Stimulated activated CD8-positive, alpha-beta memory T cell treated with anti-CD3 and anti-CD28 coated beads, Interleukin-15, amount 100 ng/mL, for 24 hours (primary cell): ENCODE data around the gene TBC1D22A.

Experiments
- DNase-seq: peaks from one replicate; pipeline ENCODE4 v3.0.0-alpha.2; 2020; ENCODE audit warnings: low read depth

The TBC1D22A gene

DNA sequence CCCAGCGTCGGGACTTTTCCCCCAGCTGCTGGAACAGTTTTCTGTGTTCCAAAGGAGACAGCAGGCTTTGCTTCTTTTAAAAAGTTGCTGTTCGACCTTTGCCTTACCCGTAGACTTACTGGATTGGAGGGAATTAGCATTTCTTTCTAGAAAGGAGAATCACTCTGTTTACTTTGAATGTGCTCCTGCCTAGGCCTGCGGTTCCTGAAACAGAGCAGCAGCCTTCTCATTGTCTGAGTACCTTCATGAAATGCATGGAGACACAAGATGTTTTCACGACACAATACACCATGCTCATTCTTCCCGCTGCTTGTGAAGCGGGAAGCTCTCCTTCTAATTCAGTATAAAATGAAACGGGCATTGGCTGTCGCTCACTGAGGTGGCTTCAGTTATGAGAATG, 196.2 kb downstream of the TBC1D22A start:
- DNase-seq = no peak

DNA sequence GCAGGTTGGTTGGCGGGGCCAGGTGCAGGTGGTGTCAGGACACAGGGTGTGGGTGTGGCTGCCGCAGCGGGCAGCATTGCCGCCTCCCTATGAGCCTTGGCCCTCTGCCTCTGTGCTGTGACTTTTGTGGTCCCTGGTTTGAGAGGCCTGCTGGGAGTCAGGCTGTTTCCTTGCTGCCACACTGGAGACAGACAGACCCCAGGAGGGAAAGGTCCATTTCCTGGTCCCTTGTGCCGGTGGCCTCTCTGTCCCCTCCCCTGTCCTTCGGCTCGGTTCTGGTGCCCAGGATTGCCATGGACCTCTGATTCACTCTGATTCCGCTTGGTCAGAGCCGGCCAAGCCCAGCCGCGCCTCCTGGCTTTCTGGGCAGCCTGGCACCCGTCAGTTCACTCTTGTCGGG, 196.9 kb downstream of the TBC1D22A start:
- no peak for DNase-seq

DNA sequence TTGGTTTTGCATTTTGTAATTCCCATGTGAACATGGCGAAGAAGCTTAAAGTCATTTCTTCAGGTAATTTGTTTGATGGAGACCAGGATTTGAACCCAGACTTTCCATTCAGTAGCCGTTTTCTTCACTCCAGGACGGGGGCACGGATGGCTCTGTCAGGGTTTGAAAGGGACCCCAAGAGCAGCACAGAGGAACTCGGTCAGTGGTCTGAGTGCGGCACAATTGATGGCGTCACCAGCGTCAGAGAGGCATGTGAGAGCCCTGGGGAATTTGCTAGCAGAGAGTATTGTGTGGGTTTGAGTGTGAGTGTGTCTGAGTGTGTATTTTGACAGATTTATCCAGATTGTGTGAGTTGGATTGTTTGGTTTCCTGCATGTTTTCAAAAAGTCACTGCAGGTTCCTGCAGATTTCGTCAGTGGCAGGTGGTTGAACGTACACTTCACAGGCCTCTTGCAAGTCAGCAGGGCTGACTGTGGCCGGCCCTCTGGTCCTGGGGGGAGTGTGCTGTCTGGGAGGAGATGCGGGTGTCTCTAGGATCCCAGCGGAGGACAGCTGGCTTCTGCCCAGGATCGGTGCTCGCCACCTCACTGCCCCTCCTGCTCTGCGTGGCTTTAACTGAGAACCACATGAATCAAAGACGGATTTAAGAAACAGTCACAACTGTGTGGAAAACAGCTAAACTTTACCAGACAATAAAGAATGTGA, 199.3 kb downstream of the TBC1D22A start:
- no peak for DNase-seq

DNA sequence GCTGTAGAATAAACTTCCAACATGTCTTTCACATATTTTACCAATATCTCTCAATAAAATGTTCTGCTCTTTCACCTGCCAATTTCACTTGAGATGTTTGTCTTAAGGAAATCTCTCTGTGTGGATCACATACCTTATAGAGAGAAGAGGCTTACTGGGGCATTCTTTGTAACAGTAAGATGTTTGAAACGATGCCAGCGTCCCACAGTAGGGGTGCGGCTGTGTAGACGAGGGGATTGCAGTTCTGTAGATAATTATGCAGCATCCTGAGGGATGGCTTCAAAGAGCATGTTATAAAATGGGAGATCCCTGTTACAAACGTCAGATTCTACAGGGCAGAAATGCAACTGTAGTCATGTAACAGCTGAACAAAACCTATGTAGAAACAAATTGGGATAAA, 200.0 kb downstream of the TBC1D22A start:
- DNase-seq = no peak

DNA sequence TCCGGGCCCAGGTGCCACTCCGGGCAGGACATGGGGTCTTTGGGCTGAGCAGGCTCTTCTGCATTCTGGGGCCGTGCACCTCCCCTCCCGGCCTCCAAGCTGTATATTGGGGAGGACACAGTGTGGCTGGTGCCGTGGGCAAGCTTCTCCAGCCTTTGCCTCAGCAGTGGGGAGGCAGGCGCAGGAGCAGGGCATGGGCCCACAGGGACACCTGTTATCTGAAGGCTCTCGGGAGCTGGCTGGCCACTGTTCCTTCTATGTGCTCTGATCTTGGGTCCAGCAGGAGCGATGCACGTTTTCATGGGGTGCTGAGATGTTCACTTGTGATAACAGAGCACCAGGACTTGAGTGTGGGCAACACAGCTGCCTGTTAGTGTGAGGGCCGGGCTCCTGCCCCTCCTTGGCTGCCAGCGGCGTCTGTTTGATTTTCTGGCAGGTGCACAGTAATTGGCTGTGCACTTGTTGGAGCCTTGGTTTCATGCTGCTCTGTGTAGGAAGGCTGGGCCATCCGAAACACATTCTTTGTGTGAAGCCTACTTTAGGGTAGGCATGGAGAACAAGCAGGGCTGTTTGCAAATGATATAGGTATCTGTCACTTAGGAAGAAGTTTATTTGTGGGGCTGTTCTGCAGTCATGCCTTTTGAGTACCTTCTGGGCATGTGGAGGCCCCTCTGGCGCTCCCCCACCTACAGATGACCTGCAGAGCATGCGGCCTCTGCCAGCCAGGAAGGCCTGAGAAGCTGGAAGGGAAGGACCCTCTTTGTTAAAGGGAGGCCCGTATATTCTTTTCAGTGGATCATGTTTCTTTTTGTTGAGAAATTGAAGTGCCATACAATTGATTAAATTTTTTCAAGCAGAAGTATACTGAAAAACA, 201.5 kb downstream of the TBC1D22A start:
- DNase-seq = no peak

DNA sequence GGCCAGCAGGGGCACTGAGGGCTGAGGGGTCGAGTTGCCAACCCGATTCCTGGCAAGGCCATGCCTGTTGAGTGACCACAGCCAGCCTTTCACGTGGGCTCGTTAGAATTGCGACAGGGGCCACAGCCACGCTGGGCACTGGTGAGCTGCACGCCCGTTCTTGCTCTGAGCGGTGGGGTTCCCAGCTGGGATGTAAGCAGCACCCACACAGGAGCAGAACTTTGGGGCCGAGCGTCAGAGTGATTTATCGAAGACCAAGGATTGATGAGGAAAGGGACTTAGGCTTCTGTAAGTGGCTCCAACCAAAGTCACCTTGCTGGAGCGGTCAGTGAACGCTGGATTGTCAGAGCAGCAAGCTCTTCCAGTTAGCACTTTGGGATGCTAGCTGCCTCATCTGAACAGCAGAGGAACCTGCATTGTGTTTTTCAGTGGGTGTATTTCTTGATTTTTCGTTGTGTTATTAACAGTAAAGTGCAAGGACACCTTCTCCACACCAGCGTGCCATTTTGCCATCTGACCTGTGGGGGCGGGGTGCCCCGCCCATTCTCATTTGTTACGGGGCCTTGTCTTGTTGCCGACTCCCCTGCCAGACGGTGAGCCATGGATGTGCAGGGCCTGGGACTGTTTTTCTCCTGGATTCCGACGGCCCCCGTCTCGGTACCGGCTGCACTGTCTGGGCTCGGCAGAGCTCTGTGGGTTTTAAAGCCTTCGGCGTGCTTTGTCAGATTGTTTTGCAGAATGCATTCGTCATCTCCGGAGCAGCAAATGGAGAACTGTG, 202.5 kb downstream of the TBC1D22A start:
- DNase-seq = no peak

DNA sequence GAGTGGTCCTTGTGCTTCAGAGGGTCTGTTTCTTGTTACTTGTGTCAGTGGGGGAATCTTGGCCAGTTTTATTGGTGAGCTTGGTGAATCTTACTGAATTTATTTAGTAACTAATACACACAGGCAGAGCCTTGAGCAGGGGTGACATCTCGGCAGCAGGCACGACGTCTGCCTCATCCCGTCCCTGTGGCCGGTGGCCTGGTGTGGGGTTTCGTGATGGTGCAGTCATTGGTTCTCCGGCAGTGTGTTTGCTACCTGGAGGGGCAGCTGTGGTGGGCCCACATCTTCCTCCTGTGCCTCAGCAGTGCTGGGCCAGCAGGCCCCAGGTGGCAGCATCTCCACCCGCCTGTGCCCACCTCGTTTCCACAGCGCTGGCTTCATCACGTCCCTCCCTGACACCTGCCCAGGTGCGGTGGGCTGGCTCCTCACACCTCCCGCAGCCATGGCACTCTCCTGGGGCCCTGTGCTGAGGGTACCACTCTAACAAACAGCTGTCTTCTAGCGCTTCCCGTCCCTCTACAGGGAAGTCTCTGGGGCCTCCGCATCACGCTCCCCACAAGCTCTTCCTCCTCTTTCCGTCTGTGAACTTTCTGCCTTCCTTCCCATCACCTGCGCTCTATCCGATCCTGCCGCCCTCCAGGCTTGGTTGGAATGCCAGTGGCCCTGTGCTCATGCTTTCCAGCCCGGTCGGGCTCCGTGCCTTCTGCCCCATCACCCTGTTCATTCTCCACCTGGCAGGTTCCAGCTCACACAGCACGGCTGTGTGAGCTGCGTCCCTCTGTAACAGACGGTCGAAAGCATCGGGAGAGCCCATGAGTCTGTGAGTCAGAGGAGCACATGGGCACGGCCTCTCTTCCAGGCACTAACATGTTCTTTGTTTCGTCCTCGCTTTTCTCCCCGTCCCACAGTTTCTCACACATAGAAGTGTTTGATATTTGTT, 203.4 kb downstream of the TBC1D22A start:
- no peak for DNase-seq

DNA sequence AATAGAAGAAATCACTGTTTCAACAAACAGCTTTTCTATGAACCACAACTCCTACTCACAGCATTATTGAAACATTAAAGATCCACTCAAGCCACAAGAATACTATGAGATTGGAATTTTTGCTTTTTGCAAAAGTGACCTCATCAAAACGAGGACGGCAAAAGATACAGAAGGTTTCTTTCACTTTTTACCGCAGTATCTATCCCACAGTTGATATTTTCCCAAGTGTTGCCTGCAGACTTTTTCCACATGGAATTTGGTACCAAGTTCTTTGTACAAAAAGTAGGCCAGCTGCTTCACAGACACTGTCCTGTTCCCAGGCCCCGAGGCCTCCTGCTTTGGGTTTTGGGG, 204.0 kb downstream of the TBC1D22A start:
- no peak for DNase-seq

DNA sequence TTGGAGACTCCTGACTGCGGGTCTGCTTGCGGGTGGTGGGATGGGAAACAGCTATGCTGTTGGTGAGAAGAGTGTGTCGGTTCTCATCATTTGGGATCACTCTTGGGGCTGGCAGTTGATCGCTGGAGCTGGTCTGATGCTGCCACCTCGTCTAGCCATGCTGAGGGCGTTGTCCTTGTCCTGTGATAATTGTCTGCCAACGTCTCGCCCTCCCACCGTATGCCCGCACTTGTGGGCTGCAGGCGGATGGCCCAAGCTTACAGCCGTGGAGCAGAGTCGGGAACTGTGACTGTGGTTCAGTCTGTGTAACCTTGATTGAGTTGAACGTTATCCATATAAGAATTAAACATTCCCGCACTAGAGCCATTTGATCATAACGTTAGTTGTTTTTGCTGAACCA, 204.4 kb downstream of the TBC1D22A start:
- no peak for DNase-seq

DNA sequence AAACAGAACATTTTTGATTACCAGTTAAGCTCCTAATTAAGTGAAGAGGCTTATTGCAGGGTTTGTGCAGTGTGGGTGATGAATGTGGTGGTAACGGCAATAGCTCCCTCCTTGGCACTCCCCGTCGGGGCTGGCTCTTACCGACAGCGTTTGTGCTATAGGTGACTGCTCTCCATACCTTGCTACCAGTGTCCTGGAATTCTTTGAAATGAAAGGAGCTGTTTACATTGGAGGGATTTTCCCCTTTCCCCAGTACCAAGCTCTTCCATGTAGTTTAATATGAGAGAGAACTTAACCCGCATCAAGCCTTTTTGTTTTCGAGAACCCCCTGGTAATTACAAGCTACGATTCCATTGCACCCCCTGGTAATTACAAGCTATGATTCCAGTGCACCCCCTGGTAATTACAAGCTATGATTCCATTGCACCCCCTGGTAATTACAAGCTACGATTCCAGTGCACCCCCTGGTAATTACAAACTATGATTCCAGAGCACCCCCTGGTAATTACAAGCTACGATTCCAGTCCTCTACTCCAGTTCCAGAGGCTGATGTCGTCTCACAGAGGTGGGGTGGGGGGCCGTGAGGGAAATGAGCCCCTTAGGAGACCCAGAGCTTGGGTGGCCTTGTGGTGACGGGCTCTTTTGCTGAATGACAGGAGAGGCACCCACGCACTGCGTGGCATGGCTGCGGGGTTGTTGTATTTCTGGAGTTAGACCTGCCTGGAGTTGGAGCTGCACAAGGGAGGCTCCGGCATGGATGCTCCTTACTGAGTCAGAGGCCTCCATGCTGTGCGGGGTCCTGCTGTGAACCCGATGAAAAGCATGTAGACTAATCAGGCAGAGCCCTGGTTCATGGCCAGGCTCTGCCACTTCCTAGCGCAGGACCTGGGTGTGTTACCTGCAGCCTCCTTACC, 205.3 kb downstream of the TBC1D22A start:
- no peak for DNase-seq

DNA sequence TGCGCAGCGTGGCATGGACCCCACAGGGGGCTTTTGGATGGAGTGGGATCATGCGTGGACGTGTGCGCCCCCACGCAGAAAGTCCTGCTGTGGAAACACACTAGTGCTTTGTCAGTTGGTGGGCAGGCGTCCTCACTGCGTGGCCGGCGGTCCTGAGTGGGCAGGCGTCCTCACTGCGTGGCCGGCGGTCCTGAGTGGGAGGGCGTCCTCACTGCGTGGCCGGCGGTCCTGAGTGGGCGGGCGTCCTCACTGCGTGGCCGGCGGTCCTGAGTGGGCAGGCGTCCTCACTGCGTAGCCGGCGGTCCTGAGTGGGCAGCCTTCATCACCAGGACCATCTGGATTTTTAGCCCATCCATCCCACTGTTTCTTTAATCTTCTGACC, 205.9 kb downstream of the TBC1D22A start:
- DNase-seq = no peak

DNA sequence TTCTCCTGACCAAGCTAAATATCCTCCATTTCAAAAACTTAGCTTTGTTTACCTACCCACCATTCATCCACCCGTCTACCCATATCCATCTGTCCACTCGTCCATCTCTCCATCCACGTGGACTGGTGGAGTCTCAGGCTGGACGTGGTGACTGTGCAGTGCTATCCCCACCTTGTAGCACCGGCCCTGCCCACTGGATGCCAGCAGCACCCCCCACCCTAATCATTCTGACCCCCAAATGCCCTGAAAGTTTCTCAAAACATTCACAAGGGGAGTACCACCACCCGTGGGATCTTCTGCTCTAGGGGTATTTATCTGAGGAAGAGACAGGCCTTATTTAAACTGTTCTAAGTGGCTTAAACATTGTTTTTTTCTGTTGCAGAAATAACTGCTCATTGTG, 206.4 kb downstream of the TBC1D22A start:
- no peak for DNase-seq

DNA sequence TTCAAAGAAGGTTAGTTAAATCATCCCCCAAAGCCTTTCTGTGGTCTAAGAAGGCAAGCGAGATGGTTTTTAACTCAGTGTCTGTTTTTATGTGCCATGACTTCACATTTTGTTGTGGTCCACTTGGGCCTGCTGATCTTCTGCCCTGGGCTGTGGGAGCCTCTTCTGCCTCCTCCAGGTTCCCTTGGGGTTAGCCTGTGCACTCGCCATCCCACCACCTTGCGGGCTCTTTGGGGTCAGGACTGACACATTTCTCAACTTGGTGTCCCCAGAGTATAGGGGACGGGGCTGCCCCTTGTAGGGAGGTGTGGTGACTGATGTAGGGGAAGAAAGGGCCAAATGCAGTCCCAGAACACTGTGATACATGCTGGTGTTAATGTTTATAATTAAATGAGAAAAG, 207.0 kb downstream of the TBC1D22A start:
- DNase-seq = no peak

DNA sequence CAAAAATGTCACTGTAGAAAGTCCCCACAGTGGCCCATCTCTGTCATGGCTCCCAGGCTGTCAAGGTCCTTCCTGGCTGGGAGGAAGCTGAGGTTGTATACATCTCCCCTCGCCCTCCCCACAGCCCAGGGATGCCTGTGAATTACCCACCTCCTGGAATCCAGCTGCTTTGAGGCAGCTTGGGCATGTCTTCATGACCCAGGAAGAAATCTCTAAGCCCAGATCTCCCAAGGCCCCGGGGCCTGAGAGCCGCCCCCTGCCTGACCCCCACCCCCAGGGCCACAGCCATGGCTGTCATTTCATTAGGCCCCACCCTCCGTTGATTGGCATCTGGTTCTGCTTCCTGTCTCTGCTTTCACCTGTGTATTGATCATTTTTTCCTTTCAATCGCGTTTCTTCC, 207.5 kb downstream of the TBC1D22A start:
- DNase-seq = no peak

DNA sequence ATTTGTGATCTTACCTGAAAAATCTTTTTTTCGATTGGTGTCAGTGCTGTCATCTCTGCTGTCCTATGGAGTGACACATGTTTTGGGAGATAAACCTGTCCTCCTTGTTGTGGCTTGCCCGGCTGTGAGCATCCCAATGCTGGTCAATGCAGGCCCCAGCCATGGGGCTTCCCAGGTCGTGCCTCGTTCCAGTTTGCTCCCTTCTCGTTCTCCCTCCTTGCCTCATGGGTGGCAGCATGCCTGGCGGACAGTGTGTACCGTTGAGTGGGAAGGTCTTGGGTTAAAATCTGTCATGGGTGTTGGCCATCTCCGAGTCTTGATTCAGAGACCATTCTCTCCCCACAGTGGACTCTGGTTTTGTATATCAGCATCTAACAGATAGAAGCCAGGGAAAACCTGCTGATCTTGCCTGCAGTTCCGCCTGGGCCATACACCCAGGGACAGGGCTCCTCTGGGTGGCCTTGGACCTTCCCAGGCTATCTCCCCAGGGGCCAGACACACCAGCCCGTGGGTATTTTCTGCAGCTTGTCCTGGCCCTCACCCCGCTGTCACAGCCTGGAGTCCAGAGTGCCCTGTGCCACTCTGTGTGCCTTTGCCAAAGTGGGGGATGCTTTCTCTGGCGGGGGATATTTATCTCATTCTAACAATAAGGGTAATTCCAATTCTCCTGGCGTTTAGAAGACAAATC, 208.1 kb downstream of the TBC1D22A start:
- DNase-seq = no peak

DNA sequence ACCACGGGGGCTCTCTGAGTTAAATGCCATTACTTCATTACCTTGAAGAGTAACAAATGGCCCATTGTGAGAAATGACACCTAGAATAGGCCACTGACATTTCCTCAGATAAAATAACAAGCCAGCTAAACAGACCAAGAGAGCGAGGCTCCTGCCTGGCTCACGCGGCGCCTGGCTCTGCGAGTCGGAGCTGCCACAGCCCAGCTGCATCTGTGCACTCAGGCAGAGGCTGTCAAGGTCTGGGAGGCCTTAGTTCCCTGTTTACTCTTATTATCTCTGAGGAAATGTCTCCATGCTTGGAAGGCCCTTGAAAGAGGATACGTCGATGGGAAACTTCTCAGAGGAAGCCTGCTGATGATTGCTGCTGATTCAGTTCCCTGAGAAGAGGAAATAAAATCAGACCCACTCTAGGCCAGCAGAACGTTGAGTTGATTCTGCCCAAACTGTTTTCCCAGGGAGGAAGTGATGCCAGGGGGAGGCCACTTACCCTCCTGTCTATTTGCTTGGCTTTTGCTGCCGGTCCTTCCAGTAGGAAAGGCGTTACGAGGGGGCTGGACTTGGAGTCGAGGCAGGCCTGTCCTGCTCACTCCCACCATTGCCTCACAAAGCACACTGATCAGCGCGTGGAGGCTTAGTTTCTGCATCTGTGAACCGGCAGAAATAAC, 208.8 kb downstream of the TBC1D22A start:
- DNase-seq = no peak

DNA sequence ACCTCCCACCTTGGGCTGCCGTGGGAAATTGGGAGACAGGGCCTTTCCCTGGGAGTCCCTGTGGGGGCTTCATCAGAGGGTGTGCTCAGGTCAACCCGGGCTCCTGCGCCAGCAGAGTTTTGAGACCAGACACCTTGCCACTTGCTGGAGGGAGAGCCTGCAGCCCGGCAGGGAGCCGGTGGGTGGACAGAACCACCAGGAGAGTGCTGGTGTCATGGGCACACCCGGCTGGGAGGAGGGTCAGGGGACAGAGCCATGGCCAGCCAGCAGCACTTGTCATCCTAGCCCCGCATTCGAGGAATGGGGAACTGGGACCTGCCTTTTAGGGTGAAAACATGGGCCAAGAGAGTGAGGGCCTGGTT, 209.3 kb downstream of the TBC1D22A start:
- no peak for DNase-seq

DNA sequence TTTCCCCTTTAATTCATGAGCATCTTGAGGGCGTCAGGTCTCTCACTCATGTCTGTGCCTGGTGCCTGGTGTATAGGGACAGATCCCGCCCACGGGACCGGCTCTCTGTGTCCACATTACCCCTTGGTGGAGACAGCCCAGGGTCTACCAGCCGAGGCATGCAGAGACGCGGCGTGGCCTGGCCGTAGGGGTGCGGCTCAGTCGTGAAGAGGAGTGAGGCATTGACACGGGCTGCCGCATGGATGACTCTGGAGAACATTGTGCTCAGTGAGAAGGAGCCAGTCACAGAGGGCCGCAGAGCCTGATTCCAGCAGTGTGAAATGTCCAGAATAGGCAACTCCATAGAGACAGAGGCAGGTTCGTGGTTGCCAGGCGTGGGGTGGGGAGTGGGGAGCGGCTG, 209.8 kb downstream of the TBC1D22A start:
- DNase-seq = no peak
